ENCODE results near the gene DEPDC1.

GRCh38 chr1:68453060-68453670 is 43.7 kb downstream of the DEPDC1 start:
- TF ChIP-seq CTCF (IDR thresholded peaks at IDR 0.05) (no peak), EZH2 (IDR thresholded peaks at IDR 0.05; ENCODE audit: borderline replicate concordance, insufficient read depth, low read depth, low read length, poor library complexity, severe bottlenecking) (no peak)
